Trophoblast cell (in vitro differentiated cells and primary cell): ENCODE data around the gene NCAPD3.

Experiments
- DNase-seq, 2 donors: peaks; one replicate each; pipeline ENCODE4 v3.0.0-alpha.2; 2016
- H2AFZ ChIP-seq: 2 replicates; pipeline ENCODE4 v1.6.1; 2013; ENCODE audit warnings: low read length, moderate library complexity, mild to moderate bottlenecking; ENCODE audit not compliant: insufficient read depth, poor library complexity
- H2AK5ac ChIP-seq: 2 replicates; pipeline ENCODE4 v1.6.1; 2013; ENCODE audit warnings: mild to moderate bottlenecking, low read length
- H2BK120ac ChIP-seq: 2 replicates; pipeline ENCODE4 v1.6.1; 2013; ENCODE audit warnings: low read length, mild to moderate bottlenecking, moderate library complexity; ENCODE audit not compliant: insufficient read depth, poor library complexity
- H2BK12ac ChIP-seq: 2 replicates; pipeline ENCODE4 v1.6.1; 2013; ENCODE audit warnings: mild to moderate bottlenecking, low read length, moderate library complexity
- H2BK5ac ChIP-seq: 2 replicates; pipeline ENCODE4 v1.6.1; 2013; ENCODE audit warnings: low read length, low read depth, moderate library complexity, mild to moderate bottlenecking; ENCODE audit not compliant: poor library complexity
- H3K14ac ChIP-seq: 2 replicates; pipeline ENCODE4 v1.6.1; 2013; ENCODE audit warnings: mild to moderate bottlenecking, low read length
- H3K18ac ChIP-seq: 2 replicates; pipeline ENCODE4 v1.6.1; 2013; ENCODE audit warnings: mild to moderate bottlenecking, low read length
- H3K23ac ChIP-seq: 2 replicates; pipeline ENCODE4 v1.6.1; 2013; ENCODE audit warnings: low read length
- H3K27ac ChIP-seq: 2 replicates; pipeline ENCODE4 v1.5.1; 2013; ENCODE audit warnings: low read depth, mild to moderate bottlenecking, inconsistent platforms, low read length, moderate library complexity
- H3K27me3 ChIP-seq: 2 replicates; pipeline ENCODE4 v1.6.1; 2013; ENCODE audit warnings: inconsistent platforms, mild to moderate bottlenecking, low read length, moderate library complexity; ENCODE audit not compliant: insufficient read depth
- H3K36me3 ChIP-seq, 2 experiments: 1 replicate in 1 of 2; 2 replicates in 1 of 2; pipeline ENCODE4 v1.6.1; 2013; ENCODE audit warnings: low read length in 2 of 2, mild to moderate bottlenecking in 2 of 2, moderate library complexity in 1 of 2; ENCODE audit not compliant: insufficient read depth in 2 of 2, control insufficient read depth in 1 of 2
- H3K4ac ChIP-seq: 2 replicates; pipeline ENCODE4 v1.6.1; 2013; ENCODE audit warnings: low read depth, mild to moderate bottlenecking, low read length, moderate library complexity
- H3K4me1 ChIP-seq, 2 experiments: 1 replicate in 1 of 2; 2 replicates in 1 of 2; pipeline ENCODE4 v1.6.1; 2013; ENCODE audit warnings: low read length in 2 of 2, mild to moderate bottlenecking in 2 of 2, moderate library complexity in 1 of 2; ENCODE audit not compliant: insufficient read depth in 2 of 2, control insufficient read depth in 1 of 2
- H3K4me2 ChIP-seq: 2 replicates; pipeline ENCODE4 v1.6.1; 2013; ENCODE audit warnings: inconsistent platforms, mild to moderate bottlenecking, low read length, moderate library complexity
- H3K4me3 ChIP-seq: 2 replicates; pipeline ENCODE4 v1.5.1; 2013; ENCODE audit warnings: mild to moderate bottlenecking, low read depth, low read length, inconsistent platforms
- H3K79me1 ChIP-seq: one replicate; pipeline ENCODE4 v1.6.1; 2013; ENCODE audit warnings: low read length
- H3K79me2 ChIP-seq: 2 replicates; pipeline ENCODE4 v1.6.1; 2013; ENCODE audit warnings: low read length, mild to moderate bottlenecking; ENCODE audit not compliant: control insufficient read depth, insufficient read depth, poor library complexity
- H3K9ac ChIP-seq: 2 replicates; pipeline ENCODE4 v1.6.1; 2013; ENCODE audit warnings: mild to moderate bottlenecking, low read length
- H3K9me3 ChIP-seq: 2 replicates; pipeline ENCODE4 v1.6.1; 2013; ENCODE audit warnings: low read depth, mild to moderate bottlenecking, control low read depth, inconsistent platforms, low read length; ENCODE audit not compliant: insufficient read depth
- H4K12ac ChIP-seq: 2 replicates; pipeline ENCODE4 v1.6.1; 2013; ENCODE audit warnings: low read depth, mild to moderate bottlenecking, low read length, moderate library complexity
- H4K8ac ChIP-seq: 2 replicates; pipeline ENCODE4 v1.6.1; 2013; ENCODE audit warnings: low read depth, mild to moderate bottlenecking, low read length, moderate library complexity
- H4K91ac ChIP-seq: one replicate; pipeline ENCODE4 v1.6.1; 2013; ENCODE audit warnings: low read depth, mild to moderate bottlenecking, low read length, moderate library complexity
- WGBS: extraction: QIAGEN DNeasy Blood & Tissue Kit; methylation state at CpG from one replicate; pipeline ENCODE4 v1.1.7; 2013; ENCODE audit warnings: missing lambda C conversion rate; ENCODE audit not compliant: insufficient read length, insufficient coverage; ENCODE audit errors: extremely low coverage; 5-methylcytosine and 5-hydroxymethylcytosine counted together

The NCAPD3 gene

GRCh38 chr11:134260983-134261382 is 37.2 kb upstream of the NCAPD3 start:
- H3K4ac ChIP-seq: no peak overlapping the region
- H2AK5ac ChIP-seq: no peak overlapping the region
- no peak overlapping the region for H2BK120ac ChIP-seq
- H4K8ac ChIP-seq: no peak overlapping the region
- H3K4me1 ChIP-seq: no peaks in the 10 kb centered on the region
- no peak overlapping the region for H2BK5ac ChIP-seq
- no peak overlapping the region for H3K18ac ChIP-seq
- no peak overlapping the region for H3K23ac ChIP-seq
- no peak overlapping the region for H3K27ac ChIP-seq
- H3K79me2 ChIP-seq: no peaks in the 10 kb centered on the region
- H3K4me3 ChIP-seq: no peak overlapping the region
- H3K27me3 ChIP-seq: no peaks in the 10 kb centered on the region
- no peak overlapping the region for H3K9ac ChIP-seq
- no CpG with 5 or more reads among the region's 16 CpGs for WGBS
- no peak overlapping the region for H2AFZ ChIP-seq
- H2BK12ac ChIP-seq: no peak overlapping the region
- H4K91ac ChIP-seq: no peak overlapping the region
- no peaks in the 10 kb centered on the region for H3K79me1 ChIP-seq
- no peak for DNase-seq
- no peak overlapping the region for H3K14ac ChIP-seq
- H3K36me3 ChIP-seq: peaks cover 31 to 32% of the 10 kb centered on the region in 2 experiments
- no peaks in the 10 kb centered on the region for H3K9me3 ChIP-seq
- H3K4me2 ChIP-seq: no peak overlapping the region
- H4K12ac ChIP-seq: no peak overlapping the region

- no peaks in the 10 kb centered on the region for H3K79me2 ChIP-seq
- no peak overlapping the region for H3K4me2 ChIP-seq
- H3K9me3 ChIP-seq: no peaks in the 10 kb centered on the region
- H3K9ac ChIP-seq: no peak overlapping the region
- H3K4me1 ChIP-seq: no peaks in the 10 kb centered on the region
- H4K91ac ChIP-seq: no peak overlapping the region
- H3K4ac ChIP-seq: no peak overlapping the region
- no peak overlapping the region for H3K27ac ChIP-seq
- H2AFZ ChIP-seq: no peak overlapping the region
- H2BK12ac ChIP-seq: no peak overlapping the region
- H2BK120ac ChIP-seq: no peak overlapping the region
- H3K27me3 ChIP-seq: no peaks in the 10 kb centered on the region
- no peak overlapping the region for H2AK5ac ChIP-seq
- H3K23ac ChIP-seq: no peak overlapping the region
- no peaks in the 10 kb centered on the region for H3K79me1 ChIP-seq
- DNase-seq: no peak
- no peak overlapping the region for H4K8ac ChIP-seq
- no peak overlapping the region for H3K4me3 ChIP-seq
- no peak overlapping the region for H3K18ac ChIP-seq
- no peak overlapping the region for H4K12ac ChIP-seq
- no peak overlapping the region for H2BK5ac ChIP-seq
- H3K36me3 ChIP-seq: peaks cover 31 to 32% of the 10 kb centered on the region in 2 experiments
- H3K14ac ChIP-seq: no peak overlapping the region
Observed at GRCh38 chr11:134260503-134260902, 36.7 kb upstream of the NCAPD3 start.

- no peak overlapping the region for H3K23ac ChIP-seq
- no peak overlapping the region for H4K8ac ChIP-seq
- no peak overlapping the region for H3K14ac ChIP-seq
- peaks cover under 1% of the 10 kb centered on the region for H3K79me2 ChIP-seq
- DNase-seq: no peak
- no peaks in the 10 kb centered on the region for H3K9me3 ChIP-seq
- WGBS: no CpG with 5 or more reads among the region's 4 CpGs
- no peak overlapping the region for H3K4me3 ChIP-seq
- no peak overlapping the region for H2AK5ac ChIP-seq
- H3K27ac ChIP-seq: no peak overlapping the region
- H3K36me3 ChIP-seq: peaks cover 31 to 32% of the 10 kb centered on the region in 2 experiments
- no peak overlapping the region for H3K9ac ChIP-seq
- H3K4me1 ChIP-seq: no peaks in the 10 kb centered on the region
- H3K4me2 ChIP-seq: no peak overlapping the region
- no peak overlapping the region for H4K91ac ChIP-seq
- no peak overlapping the region for H3K18ac ChIP-seq
- no peak overlapping the region for H2BK5ac ChIP-seq
- H3K27me3 ChIP-seq: no peaks in the 10 kb centered on the region
- no peak overlapping the region for H3K4ac ChIP-seq
- H2AFZ ChIP-seq: no peak overlapping the region
- H4K12ac ChIP-seq: no peak overlapping the region
- no peak overlapping the region for H2BK12ac ChIP-seq
- peaks cover 2% of the 10 kb centered on the region for H3K79me1 ChIP-seq
- H2BK120ac ChIP-seq: no peak overlapping the region
Observed at GRCh38 chr11:134258577-134258976, 34.8 kb upstream of the NCAPD3 start.

DNA sequence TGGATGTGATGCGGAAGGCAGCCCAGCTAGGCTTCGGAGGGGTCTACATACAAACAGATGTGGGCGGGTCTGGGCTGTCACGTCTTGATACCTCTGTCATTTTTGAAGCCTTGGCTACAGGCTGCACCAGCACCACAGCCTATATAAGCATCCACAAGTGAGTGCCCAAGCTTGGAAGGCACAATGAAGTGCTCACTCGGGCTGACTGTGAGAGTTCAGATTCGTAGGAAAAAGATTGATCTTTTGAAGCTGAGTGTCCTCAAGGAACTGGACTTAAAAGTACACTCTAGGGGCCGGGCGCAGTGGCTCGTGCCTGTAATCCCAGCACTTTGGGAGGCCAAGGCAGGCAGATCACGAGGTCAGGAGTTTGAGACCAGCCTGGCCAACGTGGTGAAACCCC is 33.3 kb upstream of the NCAPD3 start:
- no peak overlapping the region for H2BK5ac ChIP-seq
- peaks cover 3% of the 10 kb centered on the region for H3K79me1 ChIP-seq
- H2BK120ac ChIP-seq: no peak overlapping the region
- peaks cover 3% of the 10 kb centered on the region for H3K79me2 ChIP-seq
- H3K4me2 ChIP-seq: no peak overlapping the region
- H3K14ac ChIP-seq: no peak overlapping the region
- H2AFZ ChIP-seq: no peak overlapping the region
- H4K8ac ChIP-seq: no peak overlapping the region
- no peaks in the 10 kb centered on the region for H3K9me3 ChIP-seq
- DNase-seq: no peak
- H3K36me3 ChIP-seq: peaks cover 23 to 24% of the 10 kb centered on the region in 2 experiments
- no peak overlapping the region for H3K4me3 ChIP-seq
- no peak overlapping the region for H3K23ac ChIP-seq
- no peak overlapping the region for H3K9ac ChIP-seq
- H4K12ac ChIP-seq: no peak overlapping the region
- no peak overlapping the region for H2BK12ac ChIP-seq
- H4K91ac ChIP-seq: no peak overlapping the region
- no peak overlapping the region for H3K18ac ChIP-seq
- no peak overlapping the region for H3K27ac ChIP-seq
- no peaks in the 10 kb centered on the region for H3K27me3 ChIP-seq
- H2AK5ac ChIP-seq: no peak overlapping the region
- peaks cover 0 to 2% of the 10 kb centered on the region in 2 experiments for H3K4me1 ChIP-seq
- H3K4ac ChIP-seq: no peak overlapping the region
- no CpG with 5 or more reads among the region's 11 CpGs for WGBS
